ENCODE results near the gene ERC2.

The ERC2 gene

GRCh38 chr3:55597641-55598040 lies 870.6 kb downstream of the ERC2 start:
- TF ChIP-seq POU2F2 (IDR thresholded peaks at IDR 0.05; ENCODE audit: low read depth, low read length) (no peak), POLR2A (IDR thresholded peaks at IDR 0.05; ENCODE audit: low read depth, low read length) (no peak), SPI1 (IDR thresholded peaks at IDR 0.05; ENCODE audit: low read depth, low read length) (no peak), POLR2AphosphoS5 (IDR thresholded peaks at IDR 0.05; ENCODE audit: low read depth, low read length) (no peak), PAX5 (IDR thresholded peaks at IDR 0.05; ENCODE audit: insufficient read depth, low read length, severe bottlenecking) (no peak), TAF1 (IDR thresholded peaks at IDR 0.05; ENCODE audit: low read depth, low read length) (no peak)

GRCh38 chr3:55596212-55596611 lies 872.1 kb downstream of the ERC2 start:
- TF ChIP-seq TAF1 (IDR thresholded peaks at IDR 0.05; ENCODE audit: low read depth, low read length) = no peak
- TF ChIP-seq POLR2A (IDR thresholded peaks at IDR 0.05; ENCODE audit: low read depth, low read length) = no peak
- no peak for TF ChIP-seq SPI1 (IDR thresholded peaks at IDR 0.05; ENCODE audit: low read depth, low read length)
- no peak for TF ChIP-seq PAX5 (IDR thresholded peaks at IDR 0.05; ENCODE audit: insufficient read depth, low read length, severe bottlenecking)
- no peak for TF ChIP-seq POU2F2 (IDR thresholded peaks at IDR 0.05; ENCODE audit: low read depth, low read length)
- TF ChIP-seq POLR2AphosphoS5 (IDR thresholded peaks at IDR 0.05; ENCODE audit: low read depth, low read length) = no peak

More at GRCh38 chr3:55597641-55598040, 870.6 kb downstream of the ERC2 start:
- DNase-seq (ENCODE audit: insufficient read length, low spot score) (no peak), FAIRE-seq (no peak)

GRCh38 chr3:55595420-55595819 lies 872.8 kb downstream of the ERC2 start:
- FAIRE-seq (no peak), DNase-seq (ENCODE audit: insufficient read length, low spot score) (no peak)
- TF ChIP-seq POU2F2 (IDR thresholded peaks at IDR 0.05; ENCODE audit: low read depth, low read length) (no peak), SPI1 (IDR thresholded peaks at IDR 0.05; ENCODE audit: low read depth, low read length) (no peak), PAX5 (IDR thresholded peaks at IDR 0.05; ENCODE audit: insufficient read depth, low read length, severe bottlenecking) (no peak), TAF1 (IDR thresholded peaks at IDR 0.05; ENCODE audit: low read depth, low read length) (no peak), POLR2A (IDR thresholded peaks at IDR 0.05; ENCODE audit: low read depth, low read length) (no peak), POLR2AphosphoS5 (IDR thresholded peaks at IDR 0.05; ENCODE audit: low read depth, low read length) (no peak)

More at GRCh38 chr3:55596212-55596611, 872.1 kb downstream of the ERC2 start:
- FAIRE-seq (no peak), DNase-seq (ENCODE audit: insufficient read length, low spot score) (no peak)

- no peak for TF ChIP-seq POLR2AphosphoS5 (IDR thresholded peaks at IDR 0.05; ENCODE audit: low read depth, low read length)
- no peak for TF ChIP-seq POU2F2 (IDR thresholded peaks at IDR 0.05; ENCODE audit: low read depth, low read length)
- TF ChIP-seq SPI1 (IDR thresholded peaks at IDR 0.05; ENCODE audit: low read depth, low read length) = no peak
- no peak for FAIRE-seq
- no peak for DNase-seq (ENCODE audit: insufficient read length, low spot score)
Measured at GRCh38 chr3:55592572-55592971, 875.7 kb downstream of the ERC2 start.

- TF ChIP-seq POLR2A (IDR thresholded peaks at IDR 0.05; ENCODE audit: low read depth, low read length) (no peak), SPI1 (IDR thresholded peaks at IDR 0.05; ENCODE audit: low read depth, low read length) (no peak), PAX5 (IDR thresholded peaks at IDR 0.05; ENCODE audit: insufficient read depth, low read length, severe bottlenecking) (no peak), POU2F2 (IDR thresholded peaks at IDR 0.05; ENCODE audit: low read depth, low read length) (no peak), POLR2AphosphoS5 (IDR thresholded peaks at IDR 0.05; ENCODE audit: low read depth, low read length) (no peak), TAF1 (IDR thresholded peaks at IDR 0.05; ENCODE audit: low read depth, low read length) (no peak)
- DNase-seq (ENCODE audit: insufficient read length, low spot score) (no peak), FAIRE-seq (no peak)
Measured at GRCh38 chr3:55591888-55592287, 876.4 kb downstream of the ERC2 start.

- DNase-seq (ENCODE audit: insufficient read length, low spot score) (no peak), FAIRE-seq (no peak)
- TF ChIP-seq TAF1 (IDR thresholded peaks at IDR 0.05; ENCODE audit: low read depth, low read length) (no peak), PAX5 (IDR thresholded peaks at IDR 0.05; ENCODE audit: insufficient read depth, low read length, severe bottlenecking) (no peak)
Measured at GRCh38 chr3:55588146-55588765, 880.0 kb downstream of the ERC2 start.

GRCh38 chr3:55585856-55586255 lies 882.4 kb downstream of the ERC2 start:
- FAIRE-seq (no peak), DNase-seq (ENCODE audit: insufficient read length, low spot score) (no peak)
- TF ChIP-seq SPI1 (IDR thresholded peaks at IDR 0.05; ENCODE audit: low read depth, low read length) = no peak
- no peak for TF ChIP-seq TAF1 (IDR thresholded peaks at IDR 0.05; ENCODE audit: low read depth, low read length)
- no peak for TF ChIP-seq PAX5 (IDR thresholded peaks at IDR 0.05; ENCODE audit: insufficient read depth, low read length, severe bottlenecking)

GRCh38 chr3:55584716-55585368 lies 883.4 kb downstream of the ERC2 start:
- FAIRE-seq (no peak), DNase-seq (ENCODE audit: insufficient read length, low spot score) (no peak)
- no peak for TF ChIP-seq POU2F2 (IDR thresholded peaks at IDR 0.05; ENCODE audit: low read depth, low read length)
- TF ChIP-seq SPI1 (IDR thresholded peaks at IDR 0.05; ENCODE audit: low read depth, low read length) = no peak
- TF ChIP-seq PAX5 (IDR thresholded peaks at IDR 0.05; ENCODE audit: insufficient read depth, low read length, severe bottlenecking) = no peak
- no peak for TF ChIP-seq TAF1 (IDR thresholded peaks at IDR 0.05; ENCODE audit: low read depth, low read length)
- no peak for TF ChIP-seq POLR2AphosphoS5 (IDR thresholded peaks at IDR 0.05; ENCODE audit: low read depth, low read length)
- no peak for TF ChIP-seq POLR2A (IDR thresholded peaks at IDR 0.05; ENCODE audit: low read depth, low read length)

GRCh38 chr3:55584030-55584429 lies 884.2 kb downstream of the ERC2 start:
- TF ChIP-seq TAF1 (IDR thresholded peaks at IDR 0.05; ENCODE audit: low read depth, low read length) = no peak
- no peak for TF ChIP-seq POU2F2 (IDR thresholded peaks at IDR 0.05; ENCODE audit: low read depth, low read length)

GRCh38 chr3:55583475-55583874 lies 884.8 kb downstream of the ERC2 start:
- no peak for DNase-seq (ENCODE audit: insufficient read length, low spot score)
- FAIRE-seq = no peak
- TF ChIP-seq POU2F2 (IDR thresholded peaks at IDR 0.05; ENCODE audit: low read depth, low read length) (no peak), TAF1 (IDR thresholded peaks at IDR 0.05; ENCODE audit: low read depth, low read length) (no peak), SPI1 (IDR thresholded peaks at IDR 0.05; ENCODE audit: low read depth, low read length) (no peak), POLR2A (IDR thresholded peaks at IDR 0.05; ENCODE audit: low read depth, low read length) (no peak), PAX5 (IDR thresholded peaks at IDR 0.05; ENCODE audit: insufficient read depth, low read length, severe bottlenecking) (no peak)

More at GRCh38 chr3:55584030-55584429, 884.2 kb downstream of the ERC2 start:
- no peak for DNase-seq (ENCODE audit: insufficient read length, low spot score)
- FAIRE-seq = no peak
